GM10847 (cell line): ENCODE results near the gene TNFRSF6B.

Experiments used
- POLR2A ChIP-seq: IDR thresholded peaks from 2 replicates; pipeline ENCODE4 v1.6.1; 2011; ENCODE audit not compliant: insufficient read length; ENCODE audit errors: extremely low read depth

The TNFRSF6B gene

GRCh38 chr20:63708301-63709148 lies 12.1 kb downstream of the TNFRSF6B start:
- no peak for TF ChIP-seq POLR2A

GRCh38 chr20:63709149-63709527 lies 12.7 kb downstream of the TNFRSF6B start:
- no peak for TF ChIP-seq POLR2A

- TF ChIP-seq POLR2A = no peak
Measured at GRCh38 chr20:63711085-63711645, 14.7 kb downstream of the TNFRSF6B start.

- no peak for TF ChIP-seq POLR2A
Measured at GRCh38 chr20:63712191-63712590, 15.7 kb downstream of the TNFRSF6B start.

GRCh38 chr20:63714858-63715257 lies 18.4 kb downstream of the TNFRSF6B start:
- TF ChIP-seq POLR2A = no peak

- TF ChIP-seq POLR2A = no peak
Measured at GRCh38 chr20:63718996-63719395, 22.5 kb downstream of the TNFRSF6B start.

- no peak for TF ChIP-seq POLR2A
Measured at GRCh38 chr20:63731410-63731809, 35.0 kb downstream of the TNFRSF6B start.

GRCh38 chr20:63732118-63733095 lies 36.0 kb downstream of the TNFRSF6B start:
- no peak for TF ChIP-seq POLR2A

GRCh38 chr20:63733117-63733516 lies 36.7 kb downstream of the TNFRSF6B start:
- no peak for TF ChIP-seq POLR2A

GRCh38 chr20:63733579-63734081 lies 37.2 kb downstream of the TNFRSF6B start:
- TF ChIP-seq POLR2A = no peak

GRCh38 chr20:63734111-63734945 lies 37.9 kb downstream of the TNFRSF6B start:
- no peak for TF ChIP-seq POLR2A

GRCh38 chr20:63734946-63735858 lies 38.8 kb downstream of the TNFRSF6B start:
- no peak for TF ChIP-seq POLR2A
